Neural cell (in vitro differentiated cells): Measurements from ENCODE around the gene MAN2C1.

Experiments used
- CTCF ChIP-seq: fragments of 450-650 bp; IDR thresholded peaks from 2 replicates; pipeline ENCODE4 v1.5.1; 2014; ENCODE audit warnings: antibody characterized with exemption, mild to moderate bottlenecking, moderate library complexity; ENCODE audit not compliant: poor library complexity, severe bottlenecking
- EP300 ChIP-seq: fragments of 450-650 bp; conservative IDR thresholded peaks from 2 replicates; pipeline ENCODE4 v1.6.1; 2014; ENCODE audit warnings: antibody characterized with exemption, mild to moderate bottlenecking, moderate library complexity; ENCODE audit not compliant: poor library complexity, severe bottlenecking
- EZH2 ChIP-seq: fragments of 200-600, 300-800 bp; shearing (Covaris generic), sonication (generic); IDR thresholded peaks from 2 replicates; pipeline ENCODE4 v1.6.1; 2014; ENCODE audit warnings: antibody characterized with exemption, low read length, borderline replicate concordance, mild to moderate bottlenecking; ENCODE audit not compliant: insufficient read depth, poor library complexity, severe bottlenecking
- MXI1 ChIP-seq: fragments of 450-650 bp; conservative IDR thresholded peaks from 2 replicates; pipeline ENCODE4 v1.6.1; 2014; ENCODE audit warnings: antibody characterized with exemption, mild to moderate bottlenecking; ENCODE audit not compliant: poor library complexity, severe bottlenecking
- POLR2AphosphoS5 ChIP-seq: IDR thresholded peaks from 2 replicates; pipeline ENCODE4 v1.6.1; 2012
- RAD21 ChIP-seq: fragments of 450-650 bp; conservative IDR thresholded peaks from 2 replicates; pipeline ENCODE4 v1.6.1; 2014; ENCODE audit warnings: antibody characterized with exemption, mild to moderate bottlenecking, moderate library complexity
- REST ChIP-seq: IDR thresholded peaks from 2 replicates; pipeline ENCODE4 v1.6.1; 2012; ENCODE audit warnings: borderline replicate concordance
- SMC3 ChIP-seq: fragments of 450-650 bp; conservative IDR thresholded peaks from 2 replicates; pipeline ENCODE4 v1.6.1; 2014; ENCODE audit warnings: antibody characterized with exemption, mild to moderate bottlenecking, moderate library complexity; ENCODE audit not compliant: poor library complexity

DNA sequence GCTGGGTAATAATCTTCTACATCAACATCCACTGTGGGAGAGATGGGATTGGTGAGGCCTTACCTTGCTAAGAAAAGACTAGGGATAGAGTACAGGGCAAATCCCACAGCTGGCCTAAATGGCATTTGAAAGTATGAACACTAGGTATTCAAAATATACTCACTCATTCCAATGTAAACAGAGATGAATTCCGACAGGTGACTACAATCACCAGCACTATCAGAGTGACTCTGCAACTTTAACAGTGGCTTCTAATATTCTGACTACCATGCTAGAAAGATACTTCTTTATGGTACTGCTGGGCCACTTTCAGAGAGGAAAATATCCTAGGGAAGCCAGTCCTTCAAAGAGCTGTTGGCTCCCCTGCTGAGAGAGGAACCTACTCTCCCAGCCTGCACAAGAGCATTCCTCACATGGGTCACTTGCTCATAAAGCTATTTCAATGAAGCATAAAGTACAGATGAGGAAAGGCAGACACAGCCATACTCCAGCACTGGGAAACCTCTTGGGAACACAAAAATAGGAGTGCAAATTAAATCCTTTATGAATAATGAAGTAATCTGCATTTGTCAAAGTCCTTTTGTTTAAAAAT lies 21.5 kb upstream of the MAN2C1 start:
- TF ChIP-seq EZH2 = no peak
- TF ChIP-seq REST = no peak
- TF ChIP-seq CTCF = no peak
- no peak for TF ChIP-seq POLR2AphosphoS5
- TF ChIP-seq SMC3 = no peak
- TF ChIP-seq MXI1 = no peak
- no peak for TF ChIP-seq EP300
- no peak for TF ChIP-seq RAD21
